Pancreas (tissue), 10 donors: ENCODE results near the gene PNMA8A. TPM values are rescaled to one million over a fixed set of nuclear protein-coding genes. Genes with fewer than 3 reads are reported as not detected.

Experiments used
- ATAC-seq, 4 donors: fragments of 200-7000 bp; cut with Tn5 transposase; one replicate each; pipeline versions ENCODE4 v1.8.0 to v1.9.1; 2020; ENCODE audit warnings: mild to moderate bottlenecking in 4 of 4, moderate library complexity in 4 of 4
- DNase-seq, 6 donors: peaks; one replicate each; pipeline ENCODE4 v3.0.0-alpha.2; 2020
- FAIRE-seq: peaks from 2 replicates; lab custom pipeline; 2012; peaks lifted over from hg19 to GRCh38; lab: Jason Lieb, UNC
- H3K27ac ChIP-seq, 4 donors: fragments of 200-600 bp; sonication (generic); 1 replicate in 3 of 4; 2 replicates in 1 of 4; pipeline versions ENCODE4 v1.5.0 to v1.8.0; 2020
- H3K27me3 ChIP-seq, 4 donors: fragments of 200-600 bp; one replicate each; pipeline ENCODE4 v1.8.0; 2021
- H3K36me3 ChIP-seq, 3 donors: fragments of 200-600 bp; sonication (generic) in 1 of 3; one replicate each; pipeline versions ENCODE4 v1.5.0 to v1.8.0; 2020 to 2021
- H3K4me1 ChIP-seq, 3 donors: fragments of 200-600 bp; one replicate each; pipeline ENCODE4 v1.8.0; 2021
- H3K4me3 ChIP-seq, 4 donors: fragments of 200-600 bp; sonication (generic) in 2 of 4; one replicate each; pipeline versions ENCODE4 v1.5.0 to v1.8.0; 2020 to 2021
- H3K9me3 ChIP-seq, 4 donors: fragments of 200-600 bp; one replicate each; pipeline ENCODE4 v1.8.0; 2021
- WGBS, 2 donors: extraction: QIAGEN DNeasy Blood & Tissue Kit; methylation state at CpG; one replicate each; pipeline ENCODE4 v1.1.7; 2013; 5-methylcytosine and 5-hydroxymethylcytosine counted together
- intact Hi-C, 3 donors: fragments of 100-400 bp; cut with DNase I; formaldehyde crosslinking; loops; one replicate each; pipeline versions ENCODE4 v1.11.1 to v1.14.2; 2022
- polyA plus RNA-seq, 2 donors: library from polyadenylated mRNA; stranded (reverse); fragments of 200-250 nt; gene quantifications; one replicate each; pipeline ENCODE4 v1.2.3, GENCODE V29; 2013
- total RNA-seq, 6 donors: library from RNA; stranded (reverse); fragmentation: NEBNext Ultra II Directional in 4 of 6; extraction: Animal tissue kit (Norgen Biotek cat#: 25700) in 4 of 6; gene quantifications; one replicate each; pipeline versions ENCODE4 v1.2.1 to v1.2.4, GENCODE V29; 2021 to 2023
- TF ChIP-seq, protein P1 (sequence below), 4 donors: fragments of 200-600 bp; sonication (generic) in 3 of 4; IDR thresholded peaks; one replicate each; pipeline versions ENCODE4 v1.5.0 to v1.8.0; 2021; ENCODE audit warnings: antibody characterized with exemption in 4 of 4
- donor health status: healthy with polysubstance abuse.
- donor health status: DM: no; HTN: no; CAD: no; lungs with moderate emphysema.
- donor health status: DM: no; HTN: no; CAD: no.
- donor health status: control.
- donor health status: control.
- donor health status: Bipolar disorder and iron deficiency.
- donor health status: DM: yes; HTN: yes; CAD: no.
- donor health status: DM: no; HTN: no; CAD: no.
- donor health status: DM: no; HTN: no; CAD: no.
- donor health status: DM: yes; HTN: yes; CAD: no.

PNMA8A gene
- total and polyA plus RNA-seq, 8 donors: 2.4 to 8.9 (median 5.8) TPM

DNA sequence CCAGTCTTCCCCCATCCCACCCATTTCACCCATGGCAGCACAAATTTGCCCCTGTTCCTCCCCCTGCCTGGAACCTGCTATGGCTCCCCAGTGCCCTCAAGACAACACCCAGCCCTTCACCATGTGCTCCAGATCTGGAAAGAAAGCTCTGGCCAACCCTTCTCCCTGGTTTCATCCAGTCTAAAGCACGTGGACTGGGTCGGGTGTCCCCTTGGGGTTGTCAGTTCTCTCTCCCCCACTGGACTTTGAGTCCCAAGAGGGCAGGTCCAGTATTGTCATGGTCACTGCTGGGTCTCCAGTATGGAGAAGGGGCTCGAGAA, 43.9 kb upstream of the PNMA8A start:
- Histone ChIP-seq H3K36me3 (no peaks in the 10 kb centered on the region), H3K4me3 (no peak overlapping the region), H3K9me3 (no peaks in the 10 kb centered on the region), H3K27me3 (no peaks in the 10 kb centered on the region), H3K4me1 (no peaks in the 10 kb centered on the region), H3K27ac (no peak overlapping the region)
- TF ChIP-seq, protein P1, sequence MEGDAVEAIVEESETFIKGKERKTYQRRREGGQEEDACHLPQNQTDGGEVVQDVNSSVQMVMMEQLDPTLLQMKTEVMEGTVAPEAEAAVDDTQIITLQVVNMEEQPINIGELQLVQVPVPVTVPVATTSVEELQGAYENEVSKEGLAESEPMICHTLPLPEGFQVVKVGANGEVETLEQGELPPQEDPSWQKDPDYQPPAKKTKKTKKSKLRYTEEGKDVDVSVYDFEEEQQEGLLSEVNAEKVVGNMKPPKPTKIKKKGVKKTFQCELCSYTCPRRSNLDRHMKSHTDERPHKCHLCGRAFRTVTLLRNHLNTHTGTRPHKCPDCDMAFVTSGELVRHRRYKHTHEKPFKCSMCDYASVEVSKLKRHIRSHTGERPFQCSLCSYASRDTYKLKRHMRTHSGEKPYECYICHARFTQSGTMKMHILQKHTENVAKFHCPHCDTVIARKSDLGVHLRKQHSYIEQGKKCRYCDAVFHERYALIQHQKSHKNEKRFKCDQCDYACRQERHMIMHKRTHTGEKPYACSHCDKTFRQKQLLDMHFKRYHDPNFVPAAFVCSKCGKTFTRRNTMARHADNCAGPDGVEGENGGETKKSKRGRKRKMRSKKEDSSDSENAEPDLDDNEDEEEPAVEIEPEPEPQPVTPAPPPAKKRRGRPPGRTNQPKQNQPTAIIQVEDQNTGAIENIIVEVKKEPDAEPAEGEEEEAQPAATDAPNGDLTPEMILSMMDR (IDR thresholded peaks at IDR 0.05): no peak
- 43 to 59% methylated on average over 3 of the region's 3 CpGs for WGBS, 2 donors
- FAIRE-seq (no peak), DNase-seq (no peak), ATAC-seq (no peak)
- intact Hi-C loops: no loop called here

DNA sequence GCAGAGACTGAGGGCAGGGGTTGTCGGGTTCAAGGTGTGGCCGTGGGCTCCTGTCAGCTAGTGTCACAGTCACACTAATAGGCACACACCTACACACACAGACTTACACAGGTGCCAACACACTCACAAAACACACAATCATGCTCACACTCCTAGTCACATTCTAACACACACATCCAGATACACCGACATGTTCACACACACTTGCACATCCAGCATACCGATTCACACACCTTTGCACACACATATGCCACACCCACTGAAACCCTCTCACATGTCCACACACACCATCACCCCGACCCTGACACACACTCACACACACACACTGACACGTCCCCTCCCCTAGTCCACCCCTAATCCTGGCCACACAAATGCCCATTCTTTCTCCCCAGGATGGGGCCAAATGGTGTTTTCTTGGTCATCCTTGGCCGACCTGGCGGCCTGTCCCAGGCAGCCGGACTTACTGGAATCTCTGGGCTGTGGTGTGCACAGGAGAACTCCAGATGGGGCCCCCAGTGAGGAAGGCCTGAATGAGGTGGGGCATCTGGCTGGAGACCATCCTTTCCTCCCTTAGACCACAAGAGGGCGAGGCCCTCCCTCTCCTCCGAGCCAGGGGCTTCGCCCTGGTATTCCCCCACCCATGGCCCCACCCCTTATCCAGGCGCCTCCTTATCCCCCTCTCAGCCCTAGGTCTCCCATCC, 43.4 kb upstream of the PNMA8A start:
- intact Hi-C loops: no loop called here

GRCh38 chr19:46513461-46514236, 42.3 kb upstream of the PNMA8A start:
- intact Hi-C loops: no loop called here
- Histone ChIP-seq H3K9me3 (no peaks in the 10 kb centered on the region), H3K36me3 (no peaks in the 10 kb centered on the region), H3K27ac (no peak overlapping the region), H3K4me3 (no peak overlapping the region), H3K27me3 (no peaks in the 10 kb centered on the region), H3K4me1 (no peaks in the 10 kb centered on the region)
- 21 to 26% methylated on average over 35 to 36 of the region's 36 CpGs for WGBS, 2 donors
- ATAC-seq: peak; percentile 87 to 98 (median 95)
- no peak for FAIRE-seq
- peak; percentile 29 to 98 (median 84) for DNase-seq
- TF ChIP-seq, protein P1 (IDR thresholded peaks at IDR 0.05): peak; percentile 87 to 99 (median 96)

More for the DNA sequence above, 43.4 kb upstream of the PNMA8A start:
- Histone ChIP-seq H3K36me3 (no peaks in the 10 kb centered on the region), H3K9me3 (no peaks in the 10 kb centered on the region), H3K4me3 (no peak overlapping the region), H3K27ac (no peak overlapping the region), H3K27me3 (no peaks in the 10 kb centered on the region), H3K4me1 (no peaks in the 10 kb centered on the region)
- TF ChIP-seq, protein P1 (IDR thresholded peaks at IDR 0.05): no peak
- FAIRE-seq (no peak), ATAC-seq (no peak), DNase-seq (peak in 1 of 6 donors; percentile 36)
- WGBS, 2 donors: 48 to 70% methylated on average over 13 of the region's 13 CpGs

- Histone ChIP-seq H3K27ac (no peak overlapping the region), H3K36me3 (no peaks in the 10 kb centered on the region), H3K4me1 (no peaks in the 10 kb centered on the region), H3K27me3 (no peaks in the 10 kb centered on the region), H3K4me3 (no peak overlapping the region), H3K9me3 (no peaks in the 10 kb centered on the region)
- TF ChIP-seq, protein P1 (IDR thresholded peaks at IDR 0.05): no peak
- intact Hi-C loops: no loop called here
- no peak for ATAC-seq
- 56 to 65% methylated on average over 4 of the region's 4 CpGs for WGBS, 2 donors
- no peak for DNase-seq
- no peak for FAIRE-seq
Observed at GRCh38 chr19:46511237-46511636, 39.9 kb upstream of the PNMA8A start.

- TF ChIP-seq, protein P1 (IDR thresholded peaks at IDR 0.05): no peak
- WGBS, 2 donors: 71 to 78% methylated on average over 2 of the region's 2 CpGs
- H3K9me3 ChIP-seq: no peaks in the 10 kb centered on the region
- no peak for ATAC-seq
- no peak for FAIRE-seq
- H3K36me3 ChIP-seq: no peaks in the 10 kb centered on the region
- no peak overlapping the region for H3K27ac ChIP-seq
- no peaks in the 10 kb centered on the region for H3K27me3 ChIP-seq
- DNase-seq: no peak
- intact Hi-C loops: no loop called here
- H3K4me1 ChIP-seq: no peaks in the 10 kb centered on the region
- H3K4me3 ChIP-seq: no peak overlapping the region
Observed at GRCh38 chr19:46508206-46508605, 36.8 kb upstream of the PNMA8A start.
